NB4 (cell line): ENCODE data around the gene KLHL1.

Experiments
- CTCF ChIP-seq: IDR thresholded peaks from one replicate; pipeline ENCODE4 v1.5.1; 2012; ENCODE audit warnings: low read depth, low read length
- MAX ChIP-seq: IDR thresholded peaks from 2 replicates; pipeline ENCODE4 v1.6.1; 2011; ENCODE audit warnings: low read depth, low read length
- POLR2A ChIP-seq: IDR thresholded peaks from 2 replicates; pipeline ENCODE4 v1.6.1; 2011; ENCODE audit warnings: mild to moderate bottlenecking; ENCODE audit not compliant: insufficient read length; ENCODE audit errors: extremely low read depth

DNA sequence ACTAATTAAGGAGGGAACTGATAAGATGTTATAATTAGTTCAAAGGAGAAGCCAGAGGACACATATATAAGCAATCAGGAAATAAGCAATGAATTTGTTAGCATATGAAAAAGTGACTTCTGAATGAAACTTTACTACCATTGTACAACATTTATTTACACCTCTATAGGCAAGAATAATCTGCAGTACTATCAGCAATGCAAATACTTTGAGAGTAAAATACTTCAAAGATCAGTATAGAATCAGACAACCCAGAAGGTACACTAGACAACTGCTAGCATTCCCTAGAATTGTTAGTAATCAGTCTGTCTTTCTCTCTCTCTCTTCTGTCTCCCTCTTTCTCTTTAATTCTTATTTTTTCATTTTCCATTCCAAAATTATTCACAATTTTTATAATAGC, 197.5 kb downstream of the KLHL1 start:
- TF ChIP-seq CTCF: no peak
- TF ChIP-seq POLR2A: no peak
- no peak for TF ChIP-seq MAX
